Measurements from ENCODE around the gene KIFC1. TPM values are rescaled to one million over a fixed set of nuclear protein-coding genes. Genes with fewer than 3 reads are reported as not detected.
"Not testable (repeated sequence)": the region's sequence is repeated elsewhere in the genome, so short reads cannot be mapped to it uniquely, and the experiment has no call there.

Gene KIFC1
- total RNA-seq, 2 donors from 2014 or later, result 101 to 108 TPM

- not testable (repeated sequence) for H3K27me3 Mint-ChIP-seq; H3K9me3 Mint-ChIP-seq; H3K4me1 Mint-ChIP-seq; ATAC-seq (replicated peaks); H3K4me3 Mint-ChIP-seq; H3K36me3 Mint-ChIP-seq (ENCODE audit: low read depth); H3K27ac Mint-ChIP-seq
Measured at GRCh38 chr6:33365206-33365971, 26.2 kb upstream of the KIFC1 start.

- H3K9me3 Mint-ChIP-seq, result no peaks in the 10 kb centered on the region
- no peak overlapping the region for H3K4me3 Mint-ChIP-seq
- H3K27me3 Mint-ChIP-seq, result no peaks in the 10 kb centered on the region
- no peaks in the 10 kb centered on the region for H3K36me3 Mint-ChIP-seq (ENCODE audit: low read depth)
- H3K27ac Mint-ChIP-seq, result no peak overlapping the region
- H3K4me1 Mint-ChIP-seq, result no peaks in the 10 kb centered on the region
- ATAC-seq (replicated peaks), result no peak
Measured at GRCh38 chr6:33367009-33367714, 24.5 kb upstream of the KIFC1 start.

- not testable (repeated sequence) for ATAC-seq (replicated peaks); H3K36me3 Mint-ChIP-seq (ENCODE audit: low read depth); H3K4me3 Mint-ChIP-seq; H3K4me1 Mint-ChIP-seq; H3K9me3 Mint-ChIP-seq; H3K27ac Mint-ChIP-seq; H3K27me3 Mint-ChIP-seq
Measured at GRCh38 chr6:33367715-33368025, 24.0 kb upstream of the KIFC1 start.

GRCh38 chr6:33371901-33372300 is 19.7 kb upstream of the KIFC1 start:
- not testable (repeated sequence) for H3K4me3 Mint-ChIP-seq; H3K9me3 Mint-ChIP-seq; H3K27me3 Mint-ChIP-seq; H3K36me3 Mint-ChIP-seq (ENCODE audit: low read depth); H3K27ac Mint-ChIP-seq; ATAC-seq (replicated peaks); H3K4me1 Mint-ChIP-seq

GRCh38 chr6:33372526-33373123 is 19.0 kb upstream of the KIFC1 start:
- peaks cover 4% of the 10 kb centered on the region for H3K4me1 Mint-ChIP-seq
- H3K27ac Mint-ChIP-seq, result no peak overlapping the region
- ATAC-seq (replicated peaks), result no peak
- no peaks in the 10 kb centered on the region for H3K9me3 Mint-ChIP-seq
- H3K36me3 Mint-ChIP-seq (ENCODE audit: low read depth), result no peaks in the 10 kb centered on the region
- H3K4me3 Mint-ChIP-seq, result no peak overlapping the region
- H3K27me3 Mint-ChIP-seq, result no peaks in the 10 kb centered on the region

GRCh38 chr6:33373960-33374910 is 17.4 kb upstream of the KIFC1 start:
- Mint-ChIP-seq H3K4me3 (no peak overlapping the region), H3K27ac (peak overlapping the region; percentile 54), H3K4me1 (peaks cover 4% of the 10 kb centered on the region), H3K27me3 (no peaks in the 10 kb centered on the region), H3K36me3 (ENCODE audit: low read depth) (no peaks in the 10 kb centered on the region), H3K9me3 (no peaks in the 10 kb centered on the region)
- ATAC-seq (replicated peaks), result no peak

GRCh38 chr6:33375143-33375671 is 16.4 kb upstream of the KIFC1 start:
- H3K27ac Mint-ChIP-seq, result peak overlapping the region; percentile 54
- H3K9me3 Mint-ChIP-seq, result no peaks in the 10 kb centered on the region
- H3K4me1 Mint-ChIP-seq, result peaks cover 4% of the 10 kb centered on the region
- peak; percentile 24 for ATAC-seq (replicated peaks)
- H3K27me3 Mint-ChIP-seq, result no peaks in the 10 kb centered on the region
- no peaks in the 10 kb centered on the region for H3K36me3 Mint-ChIP-seq (ENCODE audit: low read depth)
- H3K4me3 Mint-ChIP-seq, result no peak overlapping the region

- Mint-ChIP-seq H3K27me3 (no peaks in the 10 kb centered on the region), H3K36me3 (ENCODE audit: low read depth) (no peaks in the 10 kb centered on the region), H3K9me3 (no peaks in the 10 kb centered on the region), H3K4me3 (no peak overlapping the region), H3K4me1 (peaks cover 4% of the 10 kb centered on the region), H3K27ac (no peak overlapping the region)
- no peak for ATAC-seq (replicated peaks)
Measured at GRCh38 chr6:33377171-33377570, 14.5 kb upstream of the KIFC1 start.

- H3K27ac Mint-ChIP-seq; H3K27me3 Mint-ChIP-seq; H3K36me3 Mint-ChIP-seq (ENCODE audit: low read depth); H3K9me3 Mint-ChIP-seq; H3K4me3 Mint-ChIP-seq; ATAC-seq (replicated peaks); H3K4me1 Mint-ChIP-seq: not testable (repeated sequence)
Measured at GRCh38 chr6:33379184-33379583, 12.4 kb upstream of the KIFC1 start.

GRCh38 chr6:33380272-33380981 is 11.2 kb upstream of the KIFC1 start:
- Mint-ChIP-seq H3K4me3 (no peak overlapping the region), H3K36me3 (ENCODE audit: low read depth) (no peaks in the 10 kb centered on the region), H3K27me3 (no peaks in the 10 kb centered on the region), H3K9me3 (no peaks in the 10 kb centered on the region), H3K4me1 (no peaks in the 10 kb centered on the region), H3K27ac (no peak overlapping the region)
- no peak for ATAC-seq (replicated peaks)

- Mint-ChIP-seq H3K27ac (no peak overlapping the region), H3K9me3 (no peaks in the 10 kb centered on the region), H3K27me3 (no peaks in the 10 kb centered on the region), H3K36me3 (ENCODE audit: low read depth) (no peaks in the 10 kb centered on the region), H3K4me1 (no peaks in the 10 kb centered on the region), H3K4me3 (no peak overlapping the region)
- no peak for ATAC-seq (replicated peaks)
Measured at GRCh38 chr6:33383427-33384185, 8.0 kb upstream of the KIFC1 start.

GRCh38 chr6:33384581-33385020 is 7.0 kb upstream of the KIFC1 start:
- H3K27ac Mint-ChIP-seq, result no peak overlapping the region
- no peaks in the 10 kb centered on the region for H3K36me3 Mint-ChIP-seq (ENCODE audit: low read depth)
- no peak for ATAC-seq (replicated peaks)
- H3K27me3 Mint-ChIP-seq, result no peaks in the 10 kb centered on the region
- no peak overlapping the region for H3K4me3 Mint-ChIP-seq
- no peaks in the 10 kb centered on the region for H3K4me1 Mint-ChIP-seq
- no peaks in the 10 kb centered on the region for H3K9me3 Mint-ChIP-seq

- Mint-ChIP-seq H3K4me1 (peaks cover 29% of the 10 kb centered on the region), H3K4me3 (peak overlapping the region; percentile 95), H3K27me3 (no peaks in the 10 kb centered on the region), H3K27ac (peak overlapping the region; percentile 92), H3K9me3 (no peaks in the 10 kb centered on the region), H3K36me3 (ENCODE audit: low read depth) (peaks cover 33% of the 10 kb centered on the region)
- ATAC-seq (replicated peaks), result no peak
Measured at GRCh38 chr6:33390173-33390572, 1.4 kb upstream of the KIFC1 start.
